DMS 273 (cell line): ENCODE data around the gene CHD1.

Experiments used
- DNase-seq: peaks from one replicate; lab custom pipeline; 2025; ENCODE audit not compliant: unreplicated experiment; lab: John Stamatoyannopoulos, UW

The CHD1 gene

DNA sequence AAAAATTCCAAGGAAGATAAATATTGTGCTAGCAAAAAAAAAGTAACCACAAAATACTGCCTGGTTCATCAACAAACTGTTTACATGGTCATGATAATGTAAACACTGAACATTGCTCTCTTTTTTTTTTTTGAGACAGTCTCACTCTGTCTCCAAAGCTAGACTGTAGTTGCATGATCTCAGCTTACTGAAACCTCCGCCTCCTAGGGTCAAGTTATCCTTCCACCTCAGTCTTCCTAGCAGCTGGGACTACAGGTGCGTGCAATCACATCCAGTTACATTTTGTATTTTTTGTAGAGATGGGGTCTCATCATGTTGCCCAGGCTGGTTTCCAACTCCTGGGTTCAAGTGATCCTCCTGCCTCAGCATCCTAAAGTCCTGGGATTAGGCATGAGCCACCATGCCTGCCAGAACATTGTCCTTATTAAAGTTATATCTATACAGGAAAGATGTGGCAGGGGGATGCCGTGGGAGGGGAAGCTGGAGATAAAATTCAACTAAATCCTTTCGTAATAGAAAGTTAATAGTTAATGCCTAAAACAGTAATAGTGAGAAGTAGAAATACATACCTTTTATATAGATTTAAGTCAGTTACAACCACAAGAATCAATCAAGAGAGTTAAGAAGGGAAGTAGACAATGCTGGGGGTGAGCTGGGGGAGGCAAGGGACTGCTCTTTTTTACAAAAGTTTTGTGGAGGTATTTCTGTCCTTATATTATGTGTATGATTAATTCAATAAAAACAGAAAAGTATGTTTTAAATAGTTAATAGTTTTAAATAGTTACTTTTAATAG lies 103.0 kb downstream of the CHD1 start:
- no peak for DNase-seq

DNA sequence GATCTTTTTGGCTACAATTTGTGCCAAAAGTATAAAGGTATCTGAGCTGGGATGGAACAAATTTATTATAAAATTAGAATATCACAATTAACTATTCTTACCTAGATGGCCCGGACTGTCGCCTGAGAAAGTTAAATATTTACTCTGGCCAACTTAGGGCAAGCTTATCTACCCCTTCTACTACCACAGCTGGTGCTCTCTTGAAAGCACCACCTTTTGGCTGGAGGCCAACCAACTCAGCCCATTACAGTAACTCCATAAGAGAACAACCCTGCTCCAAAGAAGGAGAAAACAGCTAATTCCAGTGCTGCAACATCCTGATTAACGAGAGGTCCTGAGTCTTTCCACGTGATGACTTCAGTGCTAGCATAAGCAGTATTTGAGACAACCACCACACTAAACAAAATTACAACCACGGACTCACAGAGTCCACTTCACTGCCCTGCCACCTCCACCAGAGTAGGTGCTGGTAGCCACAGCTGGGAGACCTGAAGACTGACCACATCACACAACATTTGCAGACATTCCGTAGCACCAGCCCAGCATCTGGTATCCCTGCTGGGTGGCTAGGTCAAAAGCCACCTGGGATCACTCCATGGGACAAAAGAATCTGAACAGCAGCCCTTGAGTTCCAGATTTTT lies 112.1 kb downstream of the CHD1 start:
- peak; percentile 80 for DNase-seq

DNA sequence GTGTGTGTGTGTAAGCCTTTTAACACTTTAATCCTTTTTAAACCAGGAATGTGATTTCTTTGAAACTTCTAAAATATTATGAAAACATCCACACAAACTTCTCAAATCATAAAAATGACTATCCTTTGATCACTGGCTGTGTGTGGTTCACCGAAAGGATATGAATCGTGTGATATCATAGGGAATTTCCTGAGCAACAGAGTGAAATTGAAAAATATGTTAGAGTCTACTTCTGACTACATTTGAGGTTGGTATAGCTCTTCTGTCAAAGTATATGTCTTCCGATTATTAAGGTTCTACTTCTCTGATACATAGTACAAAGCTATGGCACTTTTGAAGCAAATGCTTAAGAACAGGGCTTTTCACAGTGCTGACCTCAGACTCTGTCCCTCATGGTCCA lies 115.1 kb downstream of the CHD1 start:
- no peak for DNase-seq

DNA sequence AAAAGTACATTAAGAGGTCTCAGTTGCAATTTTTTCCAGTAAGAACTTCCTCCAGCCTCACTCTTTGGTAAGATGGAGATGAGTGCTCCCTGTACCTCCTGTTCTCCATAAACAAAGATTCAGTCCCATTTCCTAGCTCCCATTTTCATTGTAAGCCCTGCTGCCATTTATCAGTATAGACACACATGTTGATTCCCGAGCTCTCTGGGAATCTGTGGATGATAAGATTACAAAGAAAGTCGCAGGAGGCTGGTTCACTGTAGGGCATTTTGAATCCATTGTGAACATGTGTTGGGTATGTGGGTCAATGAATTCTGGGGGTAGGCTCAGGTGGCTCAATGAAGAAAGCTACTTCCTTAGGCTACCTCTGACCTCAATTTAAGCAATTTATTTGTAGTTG lies 118.6 kb downstream of the CHD1 start:
- no peak for DNase-seq

DNA sequence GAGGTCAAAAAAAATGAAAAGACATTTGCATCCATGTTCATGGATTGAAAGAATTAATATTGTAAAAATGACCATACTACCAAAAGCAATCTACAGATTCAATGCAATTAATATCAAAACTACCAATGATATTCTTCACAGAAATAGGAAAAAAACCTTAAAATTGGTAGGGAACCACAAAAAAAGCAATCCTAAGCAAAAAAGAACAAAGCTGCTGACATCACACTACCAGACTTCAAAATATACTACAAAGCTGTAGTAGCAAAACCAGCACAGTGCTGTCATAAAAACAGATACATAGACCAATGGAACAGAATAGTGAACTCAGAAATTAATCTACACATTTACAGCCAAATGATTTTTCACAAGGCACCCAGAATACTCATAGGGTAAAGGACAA lies 121.0 kb downstream of the CHD1 start:
- no peak for DNase-seq

DNA sequence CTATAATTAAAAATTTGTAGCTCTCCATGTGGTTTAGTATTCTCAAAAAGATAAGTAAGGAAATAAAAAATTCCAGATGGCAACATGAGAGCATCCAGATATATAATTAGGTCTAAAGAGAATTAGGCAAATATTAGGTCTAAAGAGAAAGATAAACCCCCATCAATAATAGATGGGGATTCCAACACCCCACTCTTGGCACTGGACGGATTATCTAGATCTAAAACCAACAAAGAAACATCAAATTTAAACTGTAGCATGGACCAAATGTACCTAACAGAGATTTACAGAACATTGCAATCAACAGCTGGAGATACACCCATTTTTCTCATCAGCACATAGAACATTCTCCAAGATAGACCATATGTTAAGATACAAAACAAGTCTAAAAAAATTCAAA lies 123.7 kb downstream of the CHD1 start:
- no peak for DNase-seq

DNA sequence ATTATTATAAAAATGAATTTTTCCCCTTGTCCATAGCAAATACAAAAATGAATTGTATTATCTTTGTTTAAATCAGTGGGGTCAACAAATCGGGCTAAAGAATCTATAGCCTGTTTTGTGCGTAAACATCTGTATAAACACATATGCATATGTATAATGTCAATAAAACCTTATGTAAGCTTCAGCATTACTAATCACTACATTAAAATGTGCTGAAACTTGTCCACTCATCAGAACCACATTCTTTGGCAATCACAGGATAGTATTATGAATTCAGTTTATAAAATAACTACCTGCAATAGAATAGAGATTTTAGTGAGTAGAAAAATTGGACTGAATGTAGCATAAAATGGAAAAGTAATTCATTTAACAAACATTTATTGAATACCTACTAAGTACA lies 124.7 kb downstream of the CHD1 start:
- no peak for DNase-seq
